GM12878 (cell line): ENCODE data around the gene USP16. TPM values are rescaled to one million over a fixed set of nuclear protein-coding genes. Genes with fewer than 3 reads are reported as not detected.

Source experiments
- BCL11A ChIP-seq: IDR thresholded peaks from 2 replicates; pipeline ENCODE4 v1.6.1; 2011; ENCODE audit warnings: low read depth, low read length
- E4F1 ChIP-seq: fragments of 450-650 bp; IDR thresholded peaks from 2 replicates; pipeline ENCODE4 v1.6.1; 2018; ENCODE audit warnings: borderline replicate concordance, mild to moderate bottlenecking; ENCODE audit not compliant: partially characterized antibody
- EED ChIP-seq: sonication (generic); IDR thresholded peaks from 2 replicates; pipeline ENCODE4 v1.6.1; 2016; ENCODE audit warnings: antibody characterized with exemption, low read depth
- EGR1 ChIP-seq, 2 experiments: IDR thresholded peaks; 1 replicate in 1 of 2; 2 replicates in 1 of 2; pipeline ENCODE4 v1.6.1; 2011 to 2012; ENCODE audit warnings: low read depth in 2 of 2, low read length in 2 of 2, borderline replicate concordance in 1 of 2, mild to moderate bottlenecking in 1 of 2, moderate library complexity in 1 of 2
- ESRRA ChIP-seq: IDR thresholded peaks from 2 replicates; pipeline ENCODE4 v1.6.1; 2012; ENCODE audit warnings: mild to moderate bottlenecking, low read length, improper control_type of control experiment
- ETV6 ChIP-seq, 2 experiments: fragments of 450-650 bp in 1 of 2; IDR thresholded peaks in 1 of 2; conservative IDR thresholded peaks in 1 of 2; 2 replicates each; pipeline ENCODE4 v1.6.1; 2014; ENCODE audit warnings: antibody characterized with exemption in 1 of 2, borderline replicate concordance in 1 of 2, low read depth in 1 of 2, mild to moderate bottlenecking in 1 of 2, moderate library complexity in 1 of 2
- FOXK2 ChIP-seq: fragments of 450-650 bp; IDR thresholded peaks from 2 replicates; pipeline ENCODE4 v1.6.1; 2017; ENCODE audit warnings: mild to moderate bottlenecking, moderate library complexity
- FOXM1 ChIP-seq: IDR thresholded peaks from 2 replicates; pipeline ENCODE4 v1.6.1; 2012; ENCODE audit warnings: low read depth, mild to moderate bottlenecking, inconsistent platforms, low read length, moderate library complexity
- HCFC1 ChIP-seq: fragments of 150-350 bp; IDR thresholded peaks from 2 replicates; pipeline ENCODE4 v1.6.1; 2014; ENCODE audit warnings: low read length
- IKZF2 ChIP-seq, 2 experiments: fragments of 450-650 bp; IDR thresholded peaks; 2 replicates each; pipeline ENCODE4 v1.6.1; 2017; ENCODE audit warnings: mild to moderate bottlenecking in 2 of 2, moderate library complexity in 2 of 2
- JUND ChIP-seq: IDR thresholded peaks from 2 replicates; pipeline ENCODE4 v1.6.1; 2012; ENCODE audit warnings: low read depth, mild to moderate bottlenecking, low read length, improper control_type of control experiment, moderate library complexity
- MEF2B ChIP-seq: fragments of 450-650 bp; IDR thresholded peaks from 2 replicates; pipeline ENCODE4 v1.6.1; 2018; ENCODE audit warnings: mild to moderate bottlenecking, moderate library complexity; ENCODE audit not compliant: partially characterized antibody, poor library complexity, severe bottlenecking
- NRF1 ChIP-seq: conservative IDR thresholded peaks from 2 replicates; pipeline ENCODE4 v1.6.1; 2011; ENCODE audit warnings: mild to moderate bottlenecking, low read depth, low read length, improper control_type of control experiment
- PKNOX1 ChIP-seq: fragments of 450-650 bp; IDR thresholded peaks from 2 replicates; pipeline ENCODE4 v1.6.1; 2016; ENCODE audit warnings: mild to moderate bottlenecking
- RBBP5 ChIP-seq: fragments of 200-600 bp; sonication (generic); conservative IDR thresholded peaks from 2 replicates; pipeline ENCODE4 v1.6.1; 2016
- RCOR1 ChIP-seq: conservative IDR thresholded peaks from 2 replicates; pipeline ENCODE4 v1.6.1; 2012; ENCODE audit warnings: low read depth, low read length, improper control_type of control experiment
- STAT3 ChIP-seq: IDR thresholded peaks from 2 replicates; pipeline ENCODE4 v1.6.1; 2011; ENCODE audit warnings: low read depth, low read length, improper control_type of control experiment
- SUPT20H ChIP-seq: IDR thresholded peaks from 2 replicates; pipeline ENCODE4 v1.6.1; 2011; ENCODE audit warnings: low read depth, mild to moderate bottlenecking, low read length, moderate library complexity, borderline replicate concordance; ENCODE audit not compliant: control insufficient read depth
- TAF1 ChIP-seq: IDR thresholded peaks from 2 replicates; pipeline ENCODE4 v1.6.1; 2011; ENCODE audit warnings: mild to moderate bottlenecking, low read depth, low read length, borderline replicate concordance
- polyA plus RNA-seq, 11 experiments: library from polyadenylated mRNA; depleted of rRNA in 4 of 11; unstranded in 6 of 11; stranded (reverse) in 5 of 11; fragments of >200 nt; fragmentation: Nextera tagmentation in 4 of 11; fragmentation: Illumina TruSeq in 1 of 11; extraction: Ambion mirVana in 4 of 11; extraction: Trizol in 1 of 11; gene quantifications; 1 replicate in 1 of 11; 2 replicates in 10 of 11; pipeline versions ENCODE4 v1.2.1 to v1.2.3, GENCODE V29; 2011 to 2016; ENCODE audit warnings: inconsistent platforms in 2 of 11, missing spikeins in 2 of 11, low read depth in 1 of 11
- total RNA-seq, 4 experiments: library from RNA; depleted of rRNA in 3 of 4; stranded (reverse); fragments of >200 nt in 3 of 4; fragmentation: Illumina TruSeq in 1 of 4; extraction: Trizol in 1 of 4; gene quantifications; 2 replicates each; pipeline versions ENCODE4 v1.2.1 to v1.2.3, GENCODE V29; 2013 to 2021
- TF ChIP-seq, protein P1 (sequence below): IDR thresholded peaks from 2 replicates; pipeline ENCODE4 v1.6.1; 2012; ENCODE audit warnings: mild to moderate bottlenecking, low read depth, low read length
- TF ChIP-seq, protein P2 (sequence below): IDR thresholded peaks from 2 replicates; pipeline ENCODE4 v1.6.1; 2011; ENCODE audit warnings: borderline replicate concordance, low read depth, mild to moderate bottlenecking, moderate library complexity, mixed read lengths, low read length; ENCODE audit not compliant: insufficient read depth; ENCODE audit errors: extremely low read length

USP16 gene
- total and polyA plus RNA-seq, 10 of the 15 experiments (the other 5 are each of a cell fraction or from before 2014, with no cell fraction given) = 29.5 to 68.7 (median 52.3) TPM

DNA sequence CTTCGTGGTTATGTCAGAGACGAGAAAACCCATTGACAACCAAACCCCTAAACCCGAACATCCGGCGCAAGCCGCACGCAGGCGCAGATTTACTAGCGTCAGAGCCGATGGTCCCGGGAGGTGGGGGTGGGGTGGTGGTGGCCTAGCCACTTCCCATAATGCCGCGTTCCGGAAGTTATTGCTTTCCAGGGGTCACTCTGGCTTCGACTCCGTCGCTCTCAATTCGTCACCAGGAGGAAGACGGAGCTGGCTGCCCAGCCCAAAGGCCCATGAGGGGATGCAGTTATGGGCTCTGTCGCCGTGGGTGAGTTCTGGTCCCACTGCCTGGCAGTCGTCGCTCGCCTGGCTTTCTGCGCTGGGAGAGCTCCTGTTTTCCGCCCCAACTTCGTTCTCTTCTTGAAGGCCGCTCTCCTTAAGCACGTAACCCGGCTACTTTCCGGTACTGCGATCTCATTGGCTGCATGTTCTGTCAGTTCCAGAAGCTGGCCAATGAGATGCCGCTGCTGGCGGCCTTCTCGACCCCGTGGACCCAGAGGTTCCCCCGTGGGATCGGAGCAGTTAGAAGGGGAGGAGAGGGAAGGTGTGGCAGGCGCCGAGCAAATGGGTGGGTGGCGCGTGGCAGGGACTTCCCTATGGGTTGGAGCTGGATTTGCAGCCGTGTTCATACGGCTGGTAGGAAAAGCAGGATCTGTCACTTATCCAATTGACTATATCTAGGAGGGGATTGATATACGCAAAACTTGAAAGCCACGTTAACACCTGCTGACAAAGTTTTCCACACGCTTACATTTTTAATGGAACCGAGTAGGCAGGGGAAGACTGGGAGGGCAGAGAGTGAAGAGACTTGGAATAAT, at the start of gene USP16 (continued):
- TF ChIP-seq, protein P1, sequence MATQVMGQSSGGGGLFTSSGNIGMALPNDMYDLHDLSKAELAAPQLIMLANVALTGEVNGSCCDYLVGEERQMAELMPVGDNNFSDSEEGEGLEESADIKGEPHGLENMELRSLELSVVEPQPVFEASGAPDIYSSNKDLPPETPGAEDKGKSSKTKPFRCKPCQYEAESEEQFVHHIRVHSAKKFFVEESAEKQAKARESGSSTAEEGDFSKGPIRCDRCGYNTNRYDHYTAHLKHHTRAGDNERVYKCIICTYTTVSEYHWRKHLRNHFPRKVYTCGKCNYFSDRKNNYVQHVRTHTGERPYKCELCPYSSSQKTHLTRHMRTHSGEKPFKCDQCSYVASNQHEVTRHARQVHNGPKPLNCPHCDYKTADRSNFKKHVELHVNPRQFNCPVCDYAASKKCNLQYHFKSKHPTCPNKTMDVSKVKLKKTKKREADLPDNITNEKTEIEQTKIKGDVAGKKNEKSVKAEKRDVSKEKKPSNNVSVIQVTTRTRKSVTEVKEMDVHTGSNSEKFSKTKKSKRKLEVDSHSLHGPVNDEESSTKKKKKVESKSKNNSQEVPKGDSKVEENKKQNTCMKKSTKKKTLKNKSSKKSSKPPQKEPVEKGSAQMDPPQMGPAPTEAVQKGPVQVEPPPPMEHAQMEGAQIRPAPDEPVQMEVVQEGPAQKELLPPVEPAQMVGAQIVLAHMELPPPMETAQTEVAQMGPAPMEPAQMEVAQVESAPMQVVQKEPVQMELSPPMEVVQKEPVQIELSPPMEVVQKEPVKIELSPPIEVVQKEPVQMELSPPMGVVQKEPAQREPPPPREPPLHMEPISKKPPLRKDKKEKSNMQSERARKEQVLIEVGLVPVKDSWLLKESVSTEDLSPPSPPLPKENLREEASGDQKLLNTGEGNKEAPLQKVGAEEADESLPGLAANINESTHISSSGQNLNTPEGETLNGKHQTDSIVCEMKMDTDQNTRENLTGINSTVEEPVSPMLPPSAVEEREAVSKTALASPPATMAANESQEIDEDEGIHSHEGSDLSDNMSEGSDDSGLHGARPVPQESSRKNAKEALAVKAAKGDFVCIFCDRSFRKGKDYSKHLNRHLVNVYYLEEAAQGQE = no peak
- no peak for TF ChIP-seq ETV6 (conservative IDR thresholded peaks at IDR 0.05 in 1 of 2, IDR thresholded peaks at IDR 0.05 in 1 of 2; ENCODE audit: borderline replicate concordance in 1 of 2, low read depth in 1 of 2)
- TF ChIP-seq NRF1 = peak; percentile 58
- no peak for TF ChIP-seq JUND
- TF ChIP-seq EED = no peak
- peak; percentile 51 for TF ChIP-seq MEF2B
- TF ChIP-seq PKNOX1 = peak; percentile 99
- TF ChIP-seq STAT3 = no peak
- TF ChIP-seq, protein P2, sequence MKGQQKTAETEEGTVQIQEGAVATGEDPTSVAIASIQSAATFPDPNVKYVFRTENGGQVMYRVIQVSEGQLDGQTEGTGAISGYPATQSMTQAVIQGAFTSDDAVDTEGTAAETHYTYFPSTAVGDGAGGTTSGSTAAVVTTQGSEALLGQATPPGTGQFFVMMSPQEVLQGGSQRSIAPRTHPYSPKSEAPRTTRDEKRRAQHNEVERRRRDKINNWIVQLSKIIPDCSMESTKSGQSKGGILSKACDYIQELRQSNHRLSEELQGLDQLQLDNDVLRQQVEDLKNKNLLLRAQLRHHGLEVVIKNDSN = no peak
- TF ChIP-seq TAF1 = peak; percentile 67
- TF ChIP-seq EGR1 (IDR thresholded peaks at IDR 0.05; ENCODE audit: borderline replicate concordance in 1 of 2, low read depth in 2 of 2, low read length in 2 of 2) = 0 out of 3 replicates have a peak, but pooled peaks of 1 of the 2 experiments have one; percentile 25
- peak; percentile 86 for TF ChIP-seq ESRRA
- TF ChIP-seq BCL11A = peak; percentile 3; the same call in 1 of the 2 replicates
- TF ChIP-seq FOXK2 = no peak
- TF ChIP-seq RCOR1 = 0 out of 2 replicates have a peak, but pooled peaks have one; percentile 81
- no peak for TF ChIP-seq SUPT20H
- TF ChIP-seq IKZF2 (IDR thresholded peaks at IDR 0.05) = peak; percentile 53 to 74
- no peak; the same call in 1 of the 2 replicates for TF ChIP-seq FOXM1
- TF ChIP-seq RBBP5 = no peak
- TF ChIP-seq E4F1 = peak; percentile 78
- peak; percentile 81 for TF ChIP-seq HCFC1
